Activated CD8-positive, alpha-beta T cell treated with anti-CD3 and anti-CD28 coated beads for 36 hours (primary cell): ENCODE data around the gene TEX35. TPM values are rescaled to one million over a fixed set of nuclear protein-coding genes. Genes with fewer than 3 reads are reported as not detected.

Experiments
- ATAC-seq: fragments of 200-7000 bp; cut with Tn5 transposase; one replicate; pipeline ENCODE4 v1.10.0; 2021; ENCODE audit warnings: mild to moderate bottlenecking, moderate library complexity
- CTCF ChIA-PET: fragments of 350-600 bp; sonication (Branson Sonifier 250); formaldehyde crosslinking; loops from one replicate; lab custom pipeline; 2021; ENCODE audit warnings: antibody characterized with exemption; lab: Charles Lee
- POLR2A ChIA-PET: fragments of 350-600 bp; sonication (Branson Sonifier 250); formaldehyde crosslinking; loops from one replicate; lab custom pipeline; 2021; ENCODE audit warnings: antibody characterized with exemption; lab: Charles Lee
- DNase-seq: peaks from one replicate; pipeline ENCODE4 v3.0.0-alpha.2; 2020
- H3K27ac Mint-ChIP-seq: one replicate; pipeline ENCODE4 v1.8.0; 2021; ENCODE audit warnings: mild to moderate bottlenecking, mixed read lengths
- H3K27me3 Mint-ChIP-seq: one replicate; pipeline ENCODE4 v1.8.0; 2021; ENCODE audit warnings: mixed read lengths
- H3K36me3 Mint-ChIP-seq: one replicate; pipeline ENCODE4 v1.8.0; 2021; ENCODE audit warnings: low read depth, mixed read lengths
- H3K4me1 Mint-ChIP-seq: one replicate; pipeline ENCODE4 v1.8.0; 2021; ENCODE audit warnings: low read depth, mixed read lengths
- H3K4me3 Mint-ChIP-seq: one replicate; pipeline ENCODE4 v1.8.0; 2021; ENCODE audit warnings: mild to moderate bottlenecking, moderate library complexity, mixed read lengths
- H3K9me3 Mint-ChIP-seq: one replicate; pipeline ENCODE4 v1.8.0; 2021; ENCODE audit warnings: mixed read lengths
- intact Hi-C: fragments of 100-400 bp; cut with micrococcal nuclease; formaldehyde crosslinking; loops from one replicate; pipeline ENCODE4 v1.10.0; 2022
- total RNA-seq, 2 experiments: library from RNA; stranded (reverse); gene quantifications; one replicate each; pipeline ENCODE4 v1.2.3, GENCODE V29; 2021
- TF ChIP-seq, protein P1 (sequence below): fragments of 200-600 bp; IDR thresholded peaks from one replicate; pipeline ENCODE4 v1.8.0; 2022; ENCODE audit warnings: antibody characterized with exemption, mild to moderate bottlenecking

Gene TEX35
- total RNA-seq, 2 experiments from 2014 or later = not detected

DNA sequence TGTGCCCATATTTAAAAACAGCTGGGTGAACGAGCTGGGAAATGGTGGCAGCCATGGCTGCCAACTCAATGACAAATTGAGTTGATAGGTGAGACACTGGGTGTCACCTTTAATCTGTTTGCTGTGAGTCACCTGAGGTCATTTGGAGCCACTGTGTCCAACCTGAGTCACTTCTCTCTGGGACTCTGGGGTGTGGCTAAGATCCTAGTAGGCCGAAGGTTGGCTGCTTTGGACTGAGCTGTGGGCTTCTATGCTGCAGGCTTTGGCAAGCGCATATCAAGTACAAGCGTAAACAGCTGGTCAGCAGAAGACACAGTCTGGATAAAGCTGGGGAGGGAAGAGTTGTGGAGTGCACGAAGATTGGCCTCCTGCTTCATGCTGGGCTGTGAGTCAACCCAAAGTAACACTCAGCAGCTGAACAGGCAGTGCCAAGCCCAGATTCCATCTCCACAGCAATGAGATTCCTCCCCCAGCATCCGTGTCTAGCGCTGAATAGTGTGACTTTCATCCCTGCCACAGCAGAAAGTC is 24.0 kb downstream of the TEX35 start:
- Mint-ChIP-seq H3K36me3 (no peaks in the 10 kb centered on the region), H3K4me1 (no peaks in the 10 kb centered on the region), H3K27ac (no peak overlapping the region), H3K27me3 (no peaks in the 10 kb centered on the region), H3K9me3 (no peaks in the 10 kb centered on the region), H3K4me3 (no peak overlapping the region)
- ATAC-seq (no peak), DNase-seq (no peak)
- ChIA-PET POLR2A (no interaction called here), CTCF (interaction anchor here (1.2 to 1.5 kb wide), 2 partner anchors 35 to 466 kb away, joined by 3 to 8 read pairs; no protein-coding TSS in a partner anchor)
- TF ChIP-seq, protein P1, sequence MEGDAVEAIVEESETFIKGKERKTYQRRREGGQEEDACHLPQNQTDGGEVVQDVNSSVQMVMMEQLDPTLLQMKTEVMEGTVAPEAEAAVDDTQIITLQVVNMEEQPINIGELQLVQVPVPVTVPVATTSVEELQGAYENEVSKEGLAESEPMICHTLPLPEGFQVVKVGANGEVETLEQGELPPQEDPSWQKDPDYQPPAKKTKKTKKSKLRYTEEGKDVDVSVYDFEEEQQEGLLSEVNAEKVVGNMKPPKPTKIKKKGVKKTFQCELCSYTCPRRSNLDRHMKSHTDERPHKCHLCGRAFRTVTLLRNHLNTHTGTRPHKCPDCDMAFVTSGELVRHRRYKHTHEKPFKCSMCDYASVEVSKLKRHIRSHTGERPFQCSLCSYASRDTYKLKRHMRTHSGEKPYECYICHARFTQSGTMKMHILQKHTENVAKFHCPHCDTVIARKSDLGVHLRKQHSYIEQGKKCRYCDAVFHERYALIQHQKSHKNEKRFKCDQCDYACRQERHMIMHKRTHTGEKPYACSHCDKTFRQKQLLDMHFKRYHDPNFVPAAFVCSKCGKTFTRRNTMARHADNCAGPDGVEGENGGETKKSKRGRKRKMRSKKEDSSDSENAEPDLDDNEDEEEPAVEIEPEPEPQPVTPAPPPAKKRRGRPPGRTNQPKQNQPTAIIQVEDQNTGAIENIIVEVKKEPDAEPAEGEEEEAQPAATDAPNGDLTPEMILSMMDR = no peak
- intact Hi-C loops = no loop called here

DNA sequence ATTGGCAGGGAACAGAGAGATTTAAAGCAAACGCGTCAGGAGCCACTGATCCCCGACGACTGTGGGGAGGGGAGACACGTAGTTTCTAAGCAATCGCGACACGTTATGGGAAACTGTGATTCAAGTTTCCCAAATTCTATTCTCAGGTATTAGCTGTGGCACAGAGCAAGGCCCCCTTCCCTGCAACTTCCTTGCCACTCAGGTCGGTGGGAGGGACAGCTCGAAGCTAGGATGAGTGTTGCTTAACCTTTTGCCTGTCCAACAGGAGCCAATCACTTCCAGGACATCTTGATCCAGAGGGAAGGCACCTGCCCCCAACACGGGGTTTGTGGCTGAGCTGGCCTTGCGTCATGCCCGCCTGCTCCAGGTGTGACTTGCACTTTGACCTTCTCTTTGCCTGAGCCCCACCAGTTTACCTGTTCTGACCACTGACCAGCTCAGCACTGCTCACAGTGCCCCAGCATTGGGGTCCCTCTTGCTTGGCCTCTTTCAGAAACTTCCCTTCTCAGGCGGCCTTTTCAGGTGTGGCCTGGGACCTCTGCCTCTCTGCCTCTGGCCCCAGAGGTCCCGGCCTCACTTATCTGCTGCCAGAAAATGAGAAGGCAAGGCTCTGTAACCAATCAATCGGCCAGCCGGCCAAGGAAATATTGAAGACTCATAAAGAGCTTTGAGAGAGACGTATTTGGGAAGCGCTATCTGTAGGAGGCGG is 24.6 kb downstream of the TEX35 start:
- ChIA-PET CTCF (interaction anchor here (1.2 to 1.5 kb wide), 2 partner anchors 36 to 465 kb away, joined by 3 to 8 read pairs; no protein-coding TSS in a partner anchor), POLR2A (no interaction called here)
- TF ChIP-seq, protein P1 = no peak
- H3K27me3 Mint-ChIP-seq = no peaks in the 10 kb centered on the region
- H3K27ac Mint-ChIP-seq = no peak overlapping the region
- no peaks in the 10 kb centered on the region for H3K9me3 Mint-ChIP-seq
- ATAC-seq = no peak
- H3K4me3 Mint-ChIP-seq = no peak overlapping the region
- DNase-seq = no peak
- H3K36me3 Mint-ChIP-seq = no peaks in the 10 kb centered on the region
- H3K4me1 Mint-ChIP-seq = peaks cover 3% of the 10 kb centered on the region
- intact Hi-C loops = no loop called here

DNA sequence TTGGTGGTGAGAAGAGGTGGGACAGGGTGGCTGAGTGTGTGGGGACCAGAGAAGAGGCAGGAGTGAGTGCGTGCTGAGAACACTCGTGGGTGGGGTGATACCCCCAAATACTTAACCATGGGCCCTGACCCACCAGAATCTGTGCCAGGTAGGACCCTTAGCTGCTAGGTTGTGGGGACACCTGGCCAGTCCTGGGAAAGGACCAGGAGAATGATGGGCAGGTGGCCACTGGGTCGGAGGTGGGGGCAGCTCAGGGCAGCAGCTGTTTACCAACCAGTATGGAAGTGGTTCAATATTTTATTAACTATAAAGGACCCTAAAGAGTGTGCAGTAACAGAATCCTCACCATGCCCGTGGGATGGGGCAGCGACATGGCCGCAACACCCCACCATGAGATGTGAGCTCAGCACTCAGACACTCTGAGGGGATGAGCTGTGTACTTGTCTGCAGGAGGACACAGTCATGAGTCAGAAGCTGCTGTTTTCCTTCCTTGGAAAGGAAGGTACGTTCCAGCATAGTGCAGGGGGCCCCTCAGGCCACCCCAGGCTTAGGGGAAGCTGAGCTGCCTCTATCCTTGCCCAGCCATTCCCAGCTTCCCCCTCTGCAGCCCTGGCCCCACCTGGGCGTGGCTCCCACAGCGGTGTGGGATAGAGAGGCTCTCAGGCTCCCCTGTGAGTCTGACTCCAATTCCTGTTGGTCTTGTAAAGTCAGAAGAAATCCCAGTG is 25.4 kb downstream of the TEX35 start:
- intact Hi-C loops = no loop called here
- TF ChIP-seq, protein P1 = no peak
- DNase-seq (no peak), ATAC-seq (no peak)
- no peaks in the 10 kb centered on the region for H3K36me3 Mint-ChIP-seq
- no peaks in the 10 kb centered on the region for H3K27me3 Mint-ChIP-seq
- H3K4me3 Mint-ChIP-seq = no peak overlapping the region
- no peaks in the 10 kb centered on the region for H3K9me3 Mint-ChIP-seq
- H3K27ac Mint-ChIP-seq = no peak overlapping the region
- CTCF ChIA-PET = no interaction called here
- H3K4me1 Mint-ChIP-seq = peaks cover 6% of the 10 kb centered on the region
- POLR2A ChIA-PET = no interaction called here

DNA sequence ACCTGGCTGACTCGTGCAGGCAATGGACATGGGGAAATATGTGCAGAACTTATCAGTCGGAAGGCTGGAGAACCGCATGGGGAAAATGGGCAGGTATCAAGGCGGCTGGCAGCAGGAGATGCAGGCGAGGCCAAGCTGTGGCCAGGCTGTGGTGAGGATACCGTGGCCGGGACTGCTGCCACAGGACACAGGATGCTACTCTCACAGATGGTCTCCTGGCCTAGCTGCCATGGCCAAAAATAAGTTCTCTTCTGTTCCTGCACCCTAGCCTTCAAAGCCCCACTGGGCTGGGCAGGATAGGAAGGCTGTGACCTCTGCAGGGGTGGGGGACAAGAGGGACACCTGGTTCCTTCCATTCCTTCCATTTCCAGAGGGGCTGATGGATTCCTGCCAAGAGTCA is 26.4 kb downstream of the TEX35 start:
- ATAC-seq (no peak), DNase-seq (no peak)
- Mint-ChIP-seq H3K9me3 (no peaks in the 10 kb centered on the region), H3K4me3 (no peak overlapping the region), H3K27ac (no peak overlapping the region), H3K36me3 (no peaks in the 10 kb centered on the region), H3K27me3 (no peaks in the 10 kb centered on the region), H3K4me1 (peaks cover 6% of the 10 kb centered on the region)
- ChIA-PET POLR2A (no interaction called here), CTCF (interaction anchor here (1.2 to 4.8 kb wide), 2 partner anchors 27 to 213 kb away, joined by 3 to 41 read pairs; no protein-coding TSS in a partner anchor)
- intact Hi-C loops = no loop called here
- TF ChIP-seq, protein P1 = no peak
